GM18526 (cell line): ENCODE data around the gene PIBF1.

ENCODE experiments used
- POLR2A ChIP-seq: IDR thresholded peaks from 3 replicates; pipeline ENCODE4 v1.6.1; 2011; ENCODE audit not compliant: insufficient read length; ENCODE audit errors: extremely low read depth

The PIBF1 gene

DNA sequence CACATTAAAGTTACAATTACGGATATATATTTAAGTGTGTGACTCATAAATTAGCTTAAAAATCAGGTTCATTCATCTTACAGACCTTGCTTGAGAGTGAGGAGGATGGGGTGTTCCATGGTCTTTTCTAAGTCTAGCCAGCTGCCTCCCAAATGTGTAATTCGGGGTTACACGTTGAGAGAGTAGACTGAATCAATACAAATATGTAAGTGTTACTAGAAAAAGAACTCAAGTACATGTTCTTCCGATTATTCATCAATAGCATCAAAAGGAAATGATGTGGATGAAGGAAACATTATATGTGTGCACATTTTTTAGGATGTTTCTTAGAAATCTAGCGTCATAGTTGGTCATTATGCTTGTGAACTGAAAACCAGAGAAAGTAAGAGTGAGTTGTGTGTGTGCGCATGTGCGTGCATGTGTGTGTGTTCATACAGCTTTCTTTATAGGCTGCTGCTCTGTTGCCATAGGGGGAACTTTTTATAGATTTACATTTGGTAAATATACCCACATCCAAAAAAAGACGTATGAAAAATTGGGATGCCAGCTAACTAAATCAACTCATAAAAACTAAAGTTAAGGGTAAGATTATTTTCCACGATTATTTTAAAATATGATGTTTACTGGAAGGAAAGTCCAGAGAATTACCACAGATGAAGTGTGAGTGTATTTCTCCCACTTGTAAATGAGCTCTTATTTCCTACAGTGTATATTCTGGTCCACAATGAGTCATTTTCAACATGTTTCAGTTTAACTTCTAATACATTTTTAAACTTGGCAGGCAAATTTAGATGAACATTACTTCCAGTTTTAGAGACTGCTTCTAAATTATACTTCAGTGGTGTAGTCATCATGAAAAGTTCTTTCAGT, 82.4 kb downstream of the PIBF1 start:
- no peak for TF ChIP-seq POLR2A

DNA sequence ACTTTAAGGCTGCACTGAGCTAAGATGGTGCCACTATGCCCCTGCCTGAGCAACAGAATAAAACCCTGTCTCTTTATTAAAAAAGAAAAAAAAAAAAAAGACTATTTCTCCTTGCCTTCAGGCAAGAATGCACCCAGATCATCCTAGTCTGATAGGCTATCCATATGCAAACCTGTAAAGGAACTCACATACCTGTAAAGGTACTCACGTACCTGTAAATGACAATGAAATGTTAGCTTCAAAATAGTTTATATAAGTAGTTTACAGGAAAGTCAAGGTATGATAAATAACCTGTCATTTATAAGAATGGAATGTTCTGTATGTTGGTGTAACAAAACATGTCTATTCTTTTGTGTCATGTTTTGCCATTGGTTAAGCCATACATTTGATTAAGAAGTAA, 86.3 kb downstream of the PIBF1 start:
- TF ChIP-seq POLR2A, result no peak

DNA sequence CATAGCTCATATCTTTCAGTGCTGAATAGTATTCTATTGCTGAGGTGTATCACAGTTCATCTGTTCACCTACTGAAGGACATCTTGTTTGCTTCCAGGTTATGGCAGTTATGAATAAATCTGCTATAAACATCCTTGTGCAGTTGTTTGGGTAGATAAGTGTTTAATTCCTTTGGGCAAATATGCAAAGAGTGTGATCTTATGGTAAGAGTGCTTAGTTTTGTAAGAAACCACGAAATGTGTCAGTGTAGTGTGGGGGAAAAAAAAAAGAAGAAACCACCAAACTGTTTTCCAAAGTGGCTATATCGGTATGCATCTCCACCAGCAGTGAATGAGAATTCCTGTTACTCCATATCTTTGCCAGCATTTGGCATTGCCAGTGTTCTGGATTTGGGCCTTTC, 93.3 kb downstream of the PIBF1 start:
- no peak for TF ChIP-seq POLR2A

DNA sequence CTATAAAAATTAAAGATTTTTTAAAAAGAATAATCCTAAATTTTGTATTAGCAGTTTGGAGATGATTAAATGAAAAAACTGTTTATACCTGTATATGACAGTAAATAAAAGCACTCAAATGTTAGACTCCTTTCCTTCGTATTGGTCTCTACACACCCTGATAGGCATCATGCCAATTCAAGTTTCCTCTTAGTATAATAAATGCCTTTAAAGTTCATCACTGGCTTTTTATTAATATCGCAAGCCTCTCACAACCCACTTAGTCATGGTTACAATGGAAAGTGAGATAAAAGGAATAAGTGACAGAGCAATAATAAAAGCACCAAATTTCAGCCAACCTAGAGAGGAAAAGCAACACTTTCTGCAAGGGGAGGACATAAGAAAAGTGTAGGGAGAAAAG, 102.2 kb downstream of the PIBF1 start:
- no peak for TF ChIP-seq POLR2A

DNA sequence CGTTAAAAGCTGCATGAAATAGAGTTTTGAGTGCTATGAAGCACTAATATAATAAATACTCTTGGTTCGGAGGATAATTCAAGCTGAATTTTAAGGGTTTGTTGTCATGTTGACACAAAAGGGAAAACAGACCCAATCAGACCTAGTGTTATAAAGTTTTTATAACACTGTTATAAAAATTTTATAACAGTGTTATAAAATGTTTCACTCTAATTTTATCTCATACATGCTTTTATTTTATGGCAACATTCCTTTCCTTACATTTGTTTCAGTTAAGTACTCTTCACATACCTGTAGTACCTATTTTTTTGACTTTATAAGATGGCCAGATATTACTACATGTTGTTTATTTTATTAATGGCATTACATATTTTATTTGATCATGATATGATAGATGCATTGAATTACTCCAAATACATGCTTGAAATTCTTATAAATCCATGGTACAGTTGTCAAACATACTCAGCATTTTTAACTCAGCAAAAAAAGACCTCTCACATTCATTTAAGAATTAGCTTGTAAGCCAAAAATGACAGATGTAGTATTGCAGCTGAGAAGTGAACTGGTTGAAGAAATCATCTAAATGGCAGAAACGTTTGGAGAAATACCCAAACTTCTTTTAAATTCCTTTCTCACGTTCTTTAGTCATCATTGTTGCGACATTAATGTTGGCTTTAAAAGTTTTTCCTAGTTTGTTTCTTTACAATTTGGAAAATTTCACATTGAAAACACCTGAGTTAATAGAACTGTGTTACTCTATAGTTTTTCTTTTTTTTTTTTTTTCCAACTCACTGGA, 104.5 kb downstream of the PIBF1 start:
- TF ChIP-seq POLR2A, result no peak

DNA sequence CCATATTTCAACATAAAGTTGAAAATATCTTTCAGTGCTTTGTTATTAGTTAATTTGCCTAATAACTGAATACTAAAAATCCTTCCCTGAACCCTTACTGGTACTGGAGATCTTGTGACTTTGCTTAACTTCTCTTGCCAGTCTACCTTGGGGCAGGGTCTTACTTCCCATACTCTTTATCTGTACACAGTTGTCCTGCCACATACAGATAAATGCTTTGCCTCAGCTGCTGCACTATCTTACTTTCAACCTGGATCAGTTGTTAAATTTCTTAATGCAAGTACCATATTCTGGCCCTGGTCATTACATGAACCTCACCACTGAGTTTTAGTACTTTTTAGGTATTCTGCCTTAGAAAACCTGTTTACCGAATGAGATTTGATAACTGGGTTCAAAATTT, 107.6 kb downstream of the PIBF1 start:
- TF ChIP-seq POLR2A, result no peak

DNA sequence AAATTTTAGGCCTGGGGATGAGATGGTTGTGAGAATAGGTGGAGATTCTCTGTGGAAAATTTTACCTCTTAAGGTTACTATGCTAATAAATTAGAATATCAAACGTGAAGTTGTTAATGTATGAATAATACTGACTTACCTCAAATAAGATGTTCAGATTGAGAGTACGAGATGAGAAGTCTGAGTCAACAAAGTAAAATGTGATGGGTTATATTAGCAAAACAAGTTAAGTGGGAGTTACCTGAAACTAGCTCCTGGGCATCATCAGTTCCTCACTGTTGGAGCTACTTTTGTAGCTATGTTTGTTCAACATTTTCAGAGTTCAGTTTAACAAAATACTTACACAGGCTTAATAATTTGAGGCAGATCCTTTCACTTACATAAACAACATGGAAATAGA, 108.6 kb downstream of the PIBF1 start:
- no peak for TF ChIP-seq POLR2A

DNA sequence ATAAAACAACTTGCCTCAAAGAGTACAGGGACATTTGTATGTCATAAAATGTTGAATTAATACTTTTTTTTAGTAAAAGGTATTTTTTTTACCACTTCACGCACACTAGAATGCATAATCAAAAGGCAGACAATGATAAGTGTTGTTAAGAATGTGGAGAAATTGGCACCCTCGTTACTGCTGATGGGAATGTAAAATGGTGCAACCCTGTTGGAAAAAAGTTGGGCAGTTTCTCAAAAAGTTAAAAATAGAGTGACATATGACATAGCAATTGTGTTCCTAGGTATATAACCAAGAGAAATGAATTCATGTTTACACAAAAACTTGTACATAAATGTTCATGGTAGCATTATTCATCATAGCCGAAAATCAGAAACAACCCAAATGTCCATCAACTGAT, 109.5 kb downstream of the PIBF1 start:
- no peak for TF ChIP-seq POLR2A

DNA sequence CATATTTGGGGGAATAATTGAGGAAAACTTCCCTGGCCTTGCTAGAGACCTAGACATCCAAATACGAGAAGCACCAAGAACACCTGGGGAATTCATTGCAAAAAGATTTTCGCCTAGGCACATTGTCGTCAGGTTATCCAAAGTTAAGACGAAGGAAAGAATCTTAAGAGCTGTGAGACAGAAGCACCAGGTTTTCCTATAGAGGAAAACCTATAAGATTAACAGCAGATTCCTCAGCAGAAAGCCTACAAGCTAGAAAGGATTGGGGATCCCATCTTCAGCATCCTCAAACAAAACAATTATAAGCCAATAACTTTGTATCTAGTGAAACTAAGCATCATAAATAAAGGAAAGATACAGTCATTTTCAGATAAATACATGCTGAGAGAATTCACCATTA, 114.9 kb downstream of the PIBF1 start:
- TF ChIP-seq POLR2A, result no peak

DNA sequence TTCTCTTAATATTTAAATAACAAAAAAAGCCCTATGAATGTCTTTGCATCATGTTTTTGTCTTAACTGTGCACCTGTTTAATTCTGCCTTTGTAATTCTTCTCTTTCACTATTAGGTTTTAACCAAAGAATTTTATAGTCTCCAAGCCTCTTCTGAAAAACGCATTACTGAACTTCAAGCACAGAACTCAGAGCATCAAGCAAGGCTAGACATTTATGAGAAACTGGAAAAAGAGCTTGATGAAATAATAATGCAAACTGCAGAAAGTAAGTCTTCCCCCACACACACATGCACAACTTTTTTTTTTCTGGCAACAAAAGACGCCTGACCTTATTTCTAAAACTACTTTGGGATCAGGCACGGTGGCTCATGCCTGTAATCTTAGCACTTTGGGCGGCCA, 126.5 kb downstream of the PIBF1 start:
- no peak for TF ChIP-seq POLR2A

DNA sequence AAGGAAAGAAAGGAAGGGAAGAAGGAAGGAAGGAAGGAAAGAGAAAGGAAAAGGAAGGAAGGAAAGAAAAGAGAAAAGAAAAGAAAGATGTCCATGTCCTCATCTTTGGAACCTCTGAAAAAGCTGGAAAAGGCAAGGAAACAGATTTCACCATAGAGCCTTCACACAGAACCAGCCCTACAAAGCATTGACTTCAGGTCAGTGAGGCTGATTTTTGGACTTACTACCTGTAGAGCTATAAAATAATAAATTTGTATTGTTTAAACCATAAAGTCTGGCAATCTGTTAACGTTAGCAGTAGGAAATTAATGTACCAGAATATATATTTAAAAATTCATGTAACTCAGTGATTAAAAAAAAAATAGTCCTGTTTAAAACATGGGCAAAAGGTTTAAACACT, 130.0 kb downstream of the PIBF1 start:
- TF ChIP-seq POLR2A, result no peak

DNA sequence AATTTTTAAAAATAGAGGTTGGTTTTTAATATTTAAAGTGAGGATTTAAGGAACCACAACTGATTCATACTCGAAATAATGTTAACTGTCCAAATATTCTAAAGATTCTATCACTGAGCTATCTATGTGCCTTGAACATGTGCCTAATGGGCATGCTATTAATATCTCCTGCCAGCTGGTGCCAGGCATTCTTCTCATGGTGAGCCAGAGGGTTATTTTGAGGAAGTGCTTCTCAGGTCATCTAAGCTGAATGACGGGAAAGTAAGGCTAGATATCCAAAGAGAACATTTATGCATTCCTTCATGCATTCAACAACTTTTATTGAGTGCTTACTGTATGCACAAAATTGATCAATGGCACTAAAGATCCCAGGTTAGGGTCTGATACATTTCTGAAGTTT, 138.2 kb downstream of the PIBF1 start:
- TF ChIP-seq POLR2A, result no peak

DNA sequence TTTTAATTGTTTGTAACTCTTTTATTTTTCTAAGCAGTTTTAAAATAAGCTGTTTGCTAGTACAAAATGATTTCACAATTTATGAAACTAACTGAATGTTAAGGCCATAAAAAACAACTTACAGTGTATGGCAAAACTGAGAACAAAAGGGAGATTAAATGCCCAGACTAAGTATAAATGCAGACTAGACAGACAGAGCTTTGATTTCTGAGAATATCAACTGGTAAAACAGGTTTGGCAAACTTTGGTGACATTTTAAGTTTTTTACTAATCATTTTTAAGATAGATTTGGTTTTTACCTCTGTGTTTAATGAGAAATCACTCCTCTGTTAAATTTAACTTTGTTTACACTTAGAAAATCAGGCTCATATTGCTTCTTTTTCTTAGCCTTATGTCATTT, 149.4 kb downstream of the PIBF1 start:
- no peak for TF ChIP-seq POLR2A

DNA sequence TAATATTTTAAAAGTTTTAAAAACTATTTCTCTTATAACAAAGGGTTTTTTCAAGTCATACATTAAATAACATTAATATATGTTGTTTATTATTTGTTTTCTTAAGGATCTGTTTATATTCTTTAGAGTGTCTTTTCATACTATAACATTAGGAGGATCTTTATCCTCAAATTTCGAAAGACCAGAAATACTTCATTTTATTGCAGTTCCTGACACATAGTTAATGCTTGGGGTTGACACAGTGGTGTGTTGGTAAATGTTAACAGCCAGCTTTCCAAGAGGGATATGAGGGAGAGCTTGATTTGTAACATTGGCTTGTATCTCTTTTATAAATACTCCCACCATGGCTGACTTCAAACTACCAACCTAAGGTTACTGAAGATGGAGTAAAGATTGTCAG, 150.3 kb downstream of the PIBF1 start:
- no peak for TF ChIP-seq POLR2A

DNA sequence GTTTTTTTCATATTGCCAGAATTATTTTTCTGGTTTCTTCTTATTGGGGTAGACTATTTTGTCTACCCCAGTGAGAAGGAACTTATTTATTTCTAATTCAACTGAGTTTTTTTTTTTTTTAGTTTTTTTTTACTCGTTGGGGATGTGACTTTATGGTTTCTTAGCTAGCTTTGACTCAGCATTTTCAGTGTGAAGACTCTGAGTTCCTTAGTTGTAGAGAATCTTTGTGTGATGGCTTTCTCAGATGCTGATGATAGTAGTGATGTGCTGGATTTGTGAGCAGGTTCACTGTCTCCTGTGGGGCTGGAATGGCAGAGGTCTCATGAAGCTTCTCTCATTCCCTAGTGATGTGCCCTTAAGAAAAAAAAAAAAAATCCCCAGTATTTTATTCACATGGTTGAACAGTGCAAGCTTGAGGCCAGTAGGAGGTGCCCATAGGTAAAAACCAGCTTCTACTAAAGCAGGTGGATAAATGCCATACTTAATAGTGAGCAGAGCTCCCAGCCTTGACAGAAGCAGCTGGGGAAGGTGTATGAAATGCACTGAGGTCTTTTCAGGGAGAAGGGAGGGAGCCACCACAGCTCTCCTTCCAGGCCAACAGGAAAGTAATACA, 170.7 kb downstream of the PIBF1 start:
- no peak for TF ChIP-seq POLR2A

DNA sequence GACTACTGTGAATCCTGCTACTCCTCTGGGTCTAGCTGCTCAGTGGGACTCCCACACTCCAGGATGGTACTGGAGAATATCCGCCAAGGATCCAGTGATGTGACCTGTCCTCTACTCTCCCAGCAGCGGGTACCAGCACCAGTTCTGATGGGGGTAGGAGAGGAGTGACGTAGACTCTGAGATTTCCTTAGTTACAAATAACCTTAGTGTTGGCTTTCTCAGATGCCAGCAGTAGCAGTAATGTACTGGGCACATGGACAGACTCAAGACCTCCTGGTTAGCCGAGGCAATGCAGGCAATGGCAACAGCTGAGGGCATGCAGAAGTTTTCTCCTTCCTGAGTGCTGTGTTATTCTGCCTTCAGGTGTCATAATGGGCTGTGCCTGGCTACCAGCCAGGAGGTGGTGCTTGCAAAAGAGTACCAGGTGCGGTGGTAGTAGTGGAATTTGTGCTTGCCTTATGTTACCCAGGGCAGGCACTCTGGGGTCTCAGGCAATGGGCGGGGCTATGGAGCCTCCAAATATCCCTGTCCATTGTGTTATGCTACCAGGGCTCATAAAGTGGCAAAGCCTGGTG, 171.5 kb downstream of the PIBF1 start:
- no peak for TF ChIP-seq POLR2A
